Fibroblast of villous mesenchyme (primary cell): Measurements from ENCODE around the gene PJA2. TPM values are rescaled to one million over a fixed set of nuclear protein-coding genes. Genes with fewer than 3 reads are reported as not detected.
"Not testable (repeated sequence)": the region's sequence is repeated elsewhere in the genome, so short reads cannot be mapped to it uniquely, and the experiment has no call there.

Experiments
- DNase-seq: peaks from one replicate; pipeline ENCODE4 v3.0.0-alpha.2; 2010; ENCODE audit warnings: low read depth
- H3K4me3 ChIP-seq: 2 replicates; pipeline ENCODE4 v1.5.1; 2011; ENCODE audit warnings: low read depth, mild to moderate bottlenecking, low read length
- CTCF ChIP-seq: IDR thresholded peaks from 2 replicates; pipeline ENCODE4 v1.5.1; 2012; ENCODE audit warnings: low read depth, mild to moderate bottlenecking, low read length; ENCODE audit not compliant: insufficient read depth
- total RNA-seq: library from RNA; depleted of rRNA; stranded (reverse); fragments of >200 nt; gene quantifications from 2 replicates; pipeline ENCODE4 v1.2.3, GENCODE V29; 2012

The PJA2 gene
- total RNA-seq, 1 donor, result 105 TPM

- no peak for DNase-seq
- no peak for TF ChIP-seq CTCF
- no peak overlapping the region for H3K4me3 ChIP-seq
Measured at GRCh38 chr5:109450129-109450877, 40.5 kb upstream of the PJA2 start.

DNA sequence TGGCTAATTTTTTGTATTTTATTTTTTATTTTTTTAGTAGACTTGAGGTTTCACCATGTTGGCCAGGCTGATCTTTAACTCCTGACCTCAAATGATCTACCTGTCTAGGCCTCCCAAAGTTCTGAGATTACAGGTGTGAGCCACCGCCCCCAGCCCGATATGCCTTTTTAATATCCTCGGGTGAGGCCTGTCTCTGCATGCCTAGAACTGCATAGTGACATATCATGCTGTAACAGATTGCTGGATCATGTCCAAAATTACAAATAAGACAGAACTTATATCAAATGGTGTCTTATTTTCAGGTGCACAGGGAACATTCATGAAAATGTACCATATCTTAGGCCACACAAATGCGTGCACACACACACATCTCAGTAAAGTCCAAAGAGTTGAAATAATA lies 39.1 kb upstream of the PJA2 start:
- DNase-seq, result no peak
- no peak for TF ChIP-seq CTCF
- H3K4me3 ChIP-seq, result no peak overlapping the region

DNA sequence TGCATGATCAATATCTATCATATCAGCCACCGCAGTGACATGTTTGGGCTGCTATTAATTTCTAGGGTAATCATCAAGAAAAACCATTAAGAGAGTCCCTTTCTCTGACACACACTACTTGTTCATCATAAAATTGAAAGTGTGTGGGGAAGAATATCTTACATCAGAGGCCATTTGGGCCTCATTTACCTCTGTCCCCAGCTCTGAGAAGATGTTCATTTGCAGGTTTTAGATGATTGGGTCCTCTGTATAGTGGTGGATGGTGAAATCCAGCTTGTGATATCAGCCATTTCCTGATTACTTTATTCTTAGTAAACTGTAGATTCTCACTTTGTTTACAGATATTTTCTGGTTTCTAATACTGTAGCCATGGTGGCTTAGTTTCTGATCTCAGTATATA lies 29.8 kb upstream of the PJA2 start:
- no peak overlapping the region for H3K4me3 ChIP-seq
- no peak for TF ChIP-seq CTCF
- DNase-seq, result no peak

GRCh38 chr5:109426075-109426474 lies 16.3 kb upstream of the PJA2 start:
- no peak for TF ChIP-seq CTCF
- no peak for DNase-seq
- H3K4me3 ChIP-seq, result no peak overlapping the region

GRCh38 chr5:109425521-109425920 lies 15.7 kb upstream of the PJA2 start:
- not testable (repeated sequence) for H3K4me3 ChIP-seq, DNase-seq

DNA sequence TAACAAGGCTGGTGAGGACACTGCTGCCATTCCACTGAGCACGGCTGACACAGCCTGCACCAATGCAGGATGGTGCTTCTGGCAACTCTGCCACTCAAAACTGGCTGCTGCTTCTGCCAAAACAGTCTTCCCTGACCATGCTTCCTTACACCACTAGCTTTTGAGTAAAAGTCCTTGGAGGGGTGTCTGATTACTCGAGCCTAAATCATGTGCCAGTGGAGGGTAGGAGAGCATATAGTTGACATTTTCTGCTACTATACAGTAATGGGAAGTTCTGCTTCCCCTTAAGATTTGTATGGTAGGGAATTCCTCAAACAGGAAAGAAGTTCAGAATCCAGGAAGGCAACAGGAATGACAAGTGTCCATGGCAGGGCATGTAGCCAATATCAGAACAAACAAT lies 12.2 kb upstream of the PJA2 start:
- DNase-seq, result no peak
- no peak for TF ChIP-seq CTCF
- no peak overlapping the region for H3K4me3 ChIP-seq

DNA sequence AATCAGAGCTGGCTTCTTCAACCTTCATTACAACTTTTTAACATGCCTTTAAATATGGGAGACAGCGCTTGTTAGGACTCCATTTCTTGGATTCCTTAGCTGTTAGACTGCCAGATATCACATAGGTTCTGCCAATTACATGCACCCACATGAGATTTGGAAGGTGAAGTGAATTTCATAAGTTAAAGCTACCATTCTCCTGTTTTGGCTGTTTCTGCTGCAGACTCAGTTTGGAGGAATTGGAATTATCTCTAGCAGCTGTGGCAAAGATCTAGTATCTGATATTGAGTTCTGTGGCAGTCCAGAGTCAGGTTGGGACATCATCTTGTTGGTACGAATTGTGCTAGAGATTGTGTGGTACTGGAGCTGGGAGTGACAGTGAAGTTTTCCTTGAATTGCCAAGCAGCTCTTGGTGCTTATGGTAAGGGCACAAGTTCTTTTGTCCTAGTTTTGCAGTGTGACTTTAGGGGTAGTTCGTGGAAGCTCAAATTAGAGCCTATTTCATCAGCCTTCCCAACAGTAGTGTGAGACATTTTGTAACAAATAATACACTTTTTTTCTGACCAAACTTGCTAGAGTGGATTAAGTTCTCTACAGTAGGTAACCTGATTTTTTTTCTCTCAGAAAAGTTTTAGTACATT lies 9.1 kb upstream of the PJA2 start:
- no peak for TF ChIP-seq CTCF
- H3K4me3 ChIP-seq, result no peak overlapping the region
- DNase-seq, result no peak
